NCI-H460 (cell line): ENCODE results near the gene ACKR3. TPM values are rescaled to one million over a fixed set of nuclear protein-coding genes. Genes with fewer than 3 reads are reported as not detected.

Experiments used
- DNase-seq: peaks from one replicate; pipeline ENCODE4 v3.0.0-alpha.2; 2016; ENCODE audit warnings: low read depth; ENCODE audit errors: extremely low read depth
- total RNA-seq: library from RNA; depleted of rRNA; stranded (reverse); fragments of >200 nt; shearing (Covaris generic); gene quantifications from 2 replicates; pipeline ENCODE4 v1.2.3, GENCODE V29; 2014

Gene ACKR3
- total RNA-seq, 1 experiment from 2014 or later = 0.07 TPM

DNA sequence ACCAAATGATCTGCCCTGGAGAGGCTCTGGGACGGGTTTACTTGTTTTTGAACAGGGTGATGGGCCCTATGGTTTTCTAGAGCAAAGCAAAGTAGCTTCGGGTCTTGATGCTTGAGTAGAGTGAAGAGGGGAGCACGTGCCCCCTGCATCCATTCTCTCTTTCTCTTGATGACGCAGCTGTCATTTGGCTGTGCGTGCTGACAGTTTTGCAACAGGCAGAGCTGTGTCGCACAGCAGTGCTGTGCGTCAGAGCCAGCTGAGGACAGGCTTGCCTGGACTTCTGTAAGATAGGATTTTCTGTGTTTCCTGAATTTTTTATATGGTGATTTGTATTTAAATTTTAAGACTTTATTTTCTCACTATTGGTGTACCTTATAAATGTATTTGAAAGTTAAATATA, 11.9 kb downstream of the ACKR3 start:
- DNase-seq = no peak

- DNase-seq = no peak
Observed at GRCh38 chr2:236582968-236583367, 13.3 kb downstream of the ACKR3 start.

GRCh38 chr2:236583621-236584203, 14.1 kb downstream of the ACKR3 start:
- no peak for DNase-seq

DNA sequence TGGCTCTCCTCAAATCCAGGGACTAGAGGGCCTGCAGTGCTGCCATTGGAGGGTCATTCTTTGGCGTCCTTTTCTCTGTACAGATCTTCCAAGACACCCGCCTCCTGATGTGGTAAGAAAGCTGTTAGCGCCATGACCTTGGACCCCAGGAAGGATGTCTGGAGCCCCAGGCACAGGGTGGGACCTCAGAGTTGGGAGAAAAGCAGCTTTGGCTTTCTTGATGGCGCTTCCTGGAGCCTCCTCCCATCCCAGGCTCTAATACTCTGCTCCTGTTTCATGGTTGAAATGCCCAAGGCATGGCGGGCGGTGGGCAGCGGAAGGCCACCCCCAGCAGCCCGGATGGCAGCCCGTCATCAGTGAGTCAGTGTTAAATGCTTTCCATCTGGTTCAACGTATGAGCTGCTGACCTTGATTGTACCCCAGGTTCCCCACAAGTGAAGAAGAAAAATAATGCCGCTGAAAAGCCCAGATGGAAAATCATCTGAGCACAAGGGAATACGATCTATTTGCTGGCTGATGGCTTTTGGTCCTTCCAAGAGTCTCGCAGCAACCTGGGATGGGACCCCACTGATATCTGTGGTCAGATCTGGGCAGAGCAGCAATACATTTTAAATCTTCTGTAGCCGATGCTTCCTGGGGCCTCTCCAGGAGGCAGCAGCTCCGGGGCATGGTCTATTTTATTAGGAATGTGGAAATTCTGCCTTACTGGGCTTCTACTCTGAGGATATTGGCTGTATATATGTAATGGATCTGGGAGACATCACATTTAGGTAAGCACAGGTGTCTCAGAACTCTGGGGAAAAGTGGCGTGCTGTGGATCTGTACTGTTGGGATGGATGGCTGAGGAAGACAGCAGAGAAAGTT, 15.1 kb downstream of the ACKR3 start:
- no peak for DNase-seq

- no peak for DNase-seq
Observed at GRCh38 chr2:236585966-236586365, 16.3 kb downstream of the ACKR3 start.

DNA sequence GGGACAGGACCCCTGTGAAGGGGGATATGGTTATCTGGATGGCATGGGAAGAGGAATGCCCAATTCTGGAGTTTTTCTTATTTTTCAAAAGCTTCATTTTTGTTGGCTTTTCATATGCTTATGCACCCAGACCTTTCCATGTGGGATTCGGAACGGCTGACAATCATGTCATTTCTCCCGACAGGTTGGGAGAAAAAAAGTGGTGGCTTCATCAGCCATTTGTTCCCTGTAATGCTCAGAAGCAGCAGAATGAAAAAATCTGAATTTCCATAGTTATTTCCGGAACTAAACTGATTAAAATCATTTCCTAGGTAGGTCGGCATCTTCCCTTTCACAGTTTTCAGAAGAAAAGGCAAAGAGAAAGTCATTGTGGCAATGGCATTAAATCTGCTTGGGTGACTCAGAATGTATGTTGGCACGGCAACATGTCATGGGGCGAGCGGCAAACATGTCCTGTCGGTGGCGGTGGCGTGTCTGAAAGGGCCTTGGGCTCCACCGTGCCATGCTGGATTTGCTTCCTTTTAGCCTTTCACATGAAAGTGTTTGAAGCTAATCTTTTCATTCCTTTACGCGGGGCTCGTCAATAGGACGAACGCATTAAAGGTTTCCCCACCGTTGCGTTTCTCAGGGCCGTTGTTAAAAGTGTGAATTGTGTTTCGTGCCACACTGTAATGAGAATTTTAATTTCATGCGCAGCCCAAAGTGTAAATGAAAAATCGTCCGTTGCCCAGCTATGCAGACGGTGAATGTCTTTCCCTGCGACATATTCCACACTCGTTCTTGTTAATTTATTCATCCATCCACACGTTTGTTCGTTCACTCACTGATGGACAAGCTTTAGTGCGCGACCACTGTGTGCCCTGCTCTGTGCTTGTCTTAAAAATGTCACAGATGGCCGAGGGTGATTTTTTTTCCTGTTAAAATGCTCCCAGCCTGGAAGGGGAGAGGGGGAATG, 18.5 kb downstream of the ACKR3 start:
- no peak for DNase-seq

DNA sequence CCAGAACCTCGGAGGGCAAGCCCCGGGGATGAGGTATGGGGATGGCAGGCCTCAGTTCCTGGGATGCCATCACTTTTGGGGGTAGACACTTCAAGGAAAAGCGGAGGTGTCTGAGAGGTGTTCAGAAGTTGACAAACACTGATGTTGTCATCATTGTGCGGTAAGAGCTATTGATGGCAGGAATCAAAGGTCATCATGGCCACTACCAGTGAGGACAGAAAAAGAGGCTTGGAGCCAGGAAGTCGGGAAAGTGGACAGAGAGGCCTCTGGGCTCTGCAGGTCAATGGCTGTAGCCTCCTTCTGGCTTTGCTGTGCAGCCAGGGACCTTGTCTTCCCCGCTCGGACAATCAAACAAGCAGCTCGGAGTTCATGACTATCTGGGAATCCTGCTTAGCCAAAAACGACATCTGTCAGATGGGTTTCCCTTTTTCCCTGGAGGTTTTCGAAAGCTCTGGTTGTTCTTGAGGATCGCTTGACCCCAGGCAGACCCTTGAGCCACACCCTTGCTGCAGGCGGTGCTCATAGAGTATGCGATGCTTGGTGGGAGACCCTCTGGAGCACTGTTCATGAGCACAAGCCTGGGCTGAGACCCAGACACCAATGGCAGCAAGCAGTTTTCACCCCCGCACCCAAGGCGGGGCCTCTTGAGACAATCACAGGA, 19.4 kb downstream of the ACKR3 start:
- DNase-seq = no peak

GRCh38 chr2:236590846-236591245, 21.2 kb downstream of the ACKR3 start:
- no peak for DNase-seq

GRCh38 chr2:236592821-236593220, 23.2 kb downstream of the ACKR3 start:
- DNase-seq = no peak

DNA sequence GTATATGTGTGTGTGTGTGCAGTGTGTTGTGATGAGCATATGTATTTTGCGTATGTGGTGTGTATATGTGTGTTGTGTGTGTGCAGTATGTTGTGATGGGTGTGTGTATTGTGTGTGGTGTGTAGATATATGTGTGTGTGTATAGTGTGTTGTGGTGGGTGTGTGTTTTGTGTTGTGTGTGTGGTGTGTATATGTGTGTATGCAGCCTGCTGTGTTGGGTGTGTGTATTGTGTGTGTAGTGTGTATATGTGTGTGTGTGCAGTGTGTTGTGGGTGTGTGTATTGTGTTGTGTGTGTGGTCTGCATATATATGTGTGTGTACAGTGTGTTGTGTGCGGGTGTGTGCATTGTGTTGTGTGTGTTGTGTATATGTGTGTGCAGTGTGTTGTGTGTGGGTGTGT, 23.9 kb downstream of the ACKR3 start:
- DNase-seq = no peak

DNA sequence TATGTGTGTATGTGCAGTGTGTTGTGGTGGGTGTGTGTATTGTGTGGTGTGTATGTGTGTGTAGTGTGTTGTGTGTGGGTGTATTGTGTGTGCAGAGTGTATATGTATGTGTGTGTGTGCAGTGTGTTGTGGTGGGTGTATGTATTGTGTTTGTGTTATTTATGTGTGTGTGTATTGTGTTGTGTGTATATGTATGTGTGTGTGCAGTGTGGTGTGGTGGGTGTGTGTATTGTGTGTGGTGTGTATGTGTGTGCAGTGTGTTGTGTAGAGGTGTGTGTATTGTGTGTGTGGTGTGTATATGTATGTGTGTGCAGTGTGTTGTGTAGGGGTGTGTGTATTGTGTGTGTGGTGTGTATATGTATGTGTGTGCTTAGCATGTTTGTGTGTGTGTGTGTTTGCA, 24.3 kb downstream of the ACKR3 start:
- DNase-seq = no peak

DNA sequence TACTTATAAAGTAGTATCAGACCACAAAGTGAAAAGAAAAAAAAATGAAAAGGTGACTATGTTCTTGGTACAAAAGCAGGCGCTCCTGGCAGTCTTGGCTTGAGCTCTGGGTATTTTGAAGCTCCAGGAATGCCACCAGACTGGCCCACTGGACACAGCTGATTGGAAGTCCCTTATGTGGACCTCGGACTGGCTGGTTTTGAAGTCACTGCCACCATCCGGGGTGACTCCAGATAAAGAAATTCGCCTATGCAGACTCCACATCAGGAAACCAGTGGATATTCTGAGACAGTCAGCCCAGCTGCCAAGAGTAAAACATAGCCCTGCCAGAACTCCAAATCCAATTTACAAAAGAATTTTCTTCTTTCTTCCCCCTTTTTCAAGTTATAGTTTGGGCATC, 28.0 kb downstream of the ACKR3 start:
- DNase-seq = no peak

DNA sequence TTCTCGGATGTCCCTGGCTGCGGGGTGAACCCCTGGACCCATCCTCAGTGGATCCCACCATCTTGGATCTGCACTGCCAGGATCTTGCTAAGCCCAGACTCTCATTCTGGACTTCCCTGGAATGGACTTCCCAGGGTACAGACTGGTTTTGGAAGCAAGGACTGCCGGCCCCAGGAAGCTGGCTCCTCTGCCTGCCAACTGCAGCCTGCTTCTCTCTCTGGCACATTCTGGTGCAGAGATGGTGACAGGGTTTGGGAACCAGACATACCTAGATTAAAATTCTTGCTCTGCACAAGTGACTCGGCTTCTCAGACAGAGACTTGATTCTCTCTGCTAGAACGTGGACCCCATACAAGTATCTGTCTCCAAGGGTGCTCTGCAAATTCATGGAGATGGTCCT, 29.4 kb downstream of the ACKR3 start:
- DNase-seq = no peak

DNA sequence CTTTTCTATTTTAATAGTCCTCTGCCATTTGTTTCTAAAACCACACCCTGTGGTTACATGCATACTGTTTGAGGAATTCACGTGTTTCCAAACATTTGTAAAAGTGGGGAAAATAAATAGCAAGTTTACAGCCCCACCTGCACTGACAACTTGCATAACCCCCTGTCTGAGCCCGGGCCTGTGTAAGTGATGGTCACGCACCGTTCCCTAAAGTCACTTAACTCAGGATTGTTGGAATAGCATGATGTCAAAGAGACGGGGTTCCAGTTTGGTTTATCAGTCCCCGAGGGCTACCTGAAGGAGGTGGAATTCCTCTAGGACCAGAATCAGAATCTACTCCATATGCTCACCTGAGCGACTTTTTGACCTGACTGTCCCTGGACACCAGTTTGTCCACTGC, 30.5 kb downstream of the ACKR3 start:
- no peak for DNase-seq

GRCh38 chr2:236600892-236601291, 31.3 kb downstream of the ACKR3 start:
- no peak for DNase-seq

GRCh38 chr2:236601316-236602202, 31.9 kb downstream of the ACKR3 start:
- no peak for DNase-seq

DNA sequence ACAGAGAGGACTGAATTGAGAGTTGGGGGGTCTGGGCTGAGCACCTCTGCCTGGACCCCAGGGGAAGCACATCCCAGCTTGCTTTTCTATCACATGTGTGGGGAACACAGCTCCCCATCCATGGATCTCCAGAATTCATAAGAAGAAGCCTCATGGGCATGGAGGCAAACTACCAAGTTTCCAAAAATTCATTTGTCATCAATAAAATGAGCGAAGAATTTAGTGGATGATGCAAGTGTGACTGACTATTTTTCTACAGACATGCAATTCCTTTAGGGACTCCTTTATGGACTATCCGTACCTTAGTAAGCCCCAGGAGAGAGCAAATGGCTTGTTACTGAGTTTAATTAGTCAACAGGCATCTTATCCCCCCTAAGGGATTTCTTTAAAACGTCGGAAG, 33.1 kb downstream of the ACKR3 start:
- DNase-seq = no peak

DNA sequence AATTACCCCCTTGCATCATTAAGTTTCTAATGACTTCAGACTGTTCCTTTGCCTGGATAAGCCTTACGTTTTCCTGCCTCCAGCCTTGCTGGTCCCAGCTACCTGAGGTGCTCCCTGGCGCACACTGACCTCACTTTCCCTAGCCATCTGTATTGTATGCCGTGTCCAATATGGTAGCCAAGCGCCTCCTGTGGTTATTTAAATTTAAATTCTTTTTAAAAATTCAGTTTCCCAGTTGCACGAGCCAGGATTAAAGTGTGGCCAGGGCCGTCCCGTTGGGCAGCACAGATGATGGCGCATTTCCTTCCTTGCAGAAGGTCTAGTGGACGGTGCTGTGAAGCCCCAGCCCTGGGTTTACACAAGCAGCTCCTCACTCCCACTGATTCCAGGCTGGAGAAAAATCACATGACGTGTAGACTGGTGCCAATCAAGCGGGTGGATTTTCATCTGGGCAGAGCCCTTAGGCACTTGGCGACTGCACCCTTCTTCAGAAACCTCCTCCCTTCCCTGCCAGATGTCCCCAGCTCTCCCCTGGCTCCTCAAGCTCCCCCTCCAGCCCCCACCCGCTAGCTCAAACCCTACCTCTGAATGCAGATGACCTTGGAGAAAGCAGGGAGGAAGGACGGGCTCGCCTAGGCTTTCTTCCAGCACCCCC, 33.9 kb downstream of the ACKR3 start:
- no peak for DNase-seq
